HCT116 (cell line): Measurements from ENCODE around the gene AMER3. TPM values are rescaled to one million over a fixed set of nuclear protein-coding genes. Genes with fewer than 3 reads are reported as not detected.

Source experiments
- ATAC-seq: fragments of 200-7000 bp; cut with Tn5 transposase; 2 replicates; pipeline ENCODE4 v1.9.1; 2020; ENCODE audit warnings: mild to moderate bottlenecking, moderate library complexity
- BruUV-seq: library from RNA; stranded (reverse); fragments of 400-500 nt; replicated peaks from 2 replicates; lab custom pipeline; 2021; lab: Mats Ljungman, UMichigan
- CTCF ChIA-PET: fragments of 300-600 bp; sonication (Branson Sonifier 250); formaldehyde crosslinking; loops from one replicate; lab custom pipeline; 2021; ENCODE audit warnings: antibody characterized with exemption; lab: Charles Lee
- POLR2A ChIA-PET: fragments of 300-600, 350-600 bp; sonication (Branson Sonifier 250); formaldehyde crosslinking; loops from one replicate; lab custom pipeline; 2021; ENCODE audit warnings: antibody characterized with exemption; lab: Charles Lee
- RAD21 ChIA-PET, 2 experiments: fragments of 300-600 bp; sonication (Branson Sonifier 250); formaldehyde crosslinking; loops; one replicate each; lab custom pipeline; 2023; ENCODE audit warnings: low total read pairs in 2 of 2; ENCODE audit not compliant: uncharacterized antibody in 2 of 2, unreplicated experiment in 2 of 2, low non-redundant PET in 1 of 2; lab: Charles Lee
- DNase-seq: peaks from one replicate; pipeline ENCODE4 v3.0.0-alpha.2; 2010; ENCODE audit warnings: low read depth, low spot score
- H2AFZ ChIP-seq: fragments of 200-600 bp; shearing (Covaris generic), sonication (generic); 2 replicates; pipeline ENCODE4 v1.6.1; 2017; ENCODE audit warnings: low read depth, mixed run types, mixed read lengths, antibody characterized with exemption, low read length; ENCODE audit not compliant: poor library complexity, severe bottlenecking
- H3K27ac ChIP-seq: 2 replicates; pipeline ENCODE4 v1.5.1; 2012; ENCODE audit warnings: low read depth, low read length
- H3K27me3 ChIP-seq: fragments of 200-600 bp; sonication (generic); 2 replicates; pipeline ENCODE4 v1.6.1; 2016; ENCODE audit warnings: mixed run types, low read length, mixed read lengths; ENCODE audit not compliant: insufficient read depth
- H3K36me3 ChIP-seq, 2 experiments: fragments of 200-500 bp in 1 of 2; fragments of 200-600 bp in 1 of 2; sonication (Bioruptor generic) in 1 of 2; sonication (generic) in 1 of 2; 2 replicates each; pipeline versions ENCODE4 v1.5.1 to v1.6.1; 2014 to 2016; ENCODE audit warnings: low read length in 2 of 2, inconsistent platforms in 1 of 2, mixed read lengths in 1 of 2, mixed run types in 1 of 2; ENCODE audit not compliant: insufficient read depth in 2 of 2, control insufficient read depth in 1 of 2
- H3K4me1 ChIP-seq, 2 experiments: fragments of 200-600 bp in 1 of 2; sonication (generic) in 1 of 2; 2 replicates each; pipeline versions ENCODE4 v1.5.1 to v1.6.1; 2012 to 2017; ENCODE audit warnings: low read length in 2 of 2, inconsistent platforms in 1 of 2, mild to moderate bottlenecking in 1 of 2, mixed read lengths in 1 of 2, mixed run types in 1 of 2, moderate library complexity in 1 of 2; ENCODE audit not compliant: insufficient read depth in 2 of 2, control insufficient read depth in 1 of 2
- H3K4me2 ChIP-seq: fragments of 200-600 bp; sonication (generic); 2 replicates; pipeline ENCODE4 v1.6.1; 2017; ENCODE audit warnings: mixed run types, low read length, mixed read lengths
- H3K4me3 ChIP-seq, 2 experiments: fragments of 200-600 bp in 1 of 2; sonication (generic) in 1 of 2; replicated peaks in 1 of 2; 2 replicates each; pipeline ENCODE4 v1.5.1; 2011 to 2016; ENCODE audit warnings: low read length in 2 of 2, control low read depth in 1 of 2, low read depth in 1 of 2, mild to moderate bottlenecking in 1 of 2, mixed read lengths in 1 of 2, mixed run types in 1 of 2
- H3K79me2 ChIP-seq: fragments of 200-600 bp; sonication (generic); 2 replicates; pipeline ENCODE4 v1.6.1; 2017; ENCODE audit warnings: mild to moderate bottlenecking, mixed run types, low read length, moderate library complexity, mixed read lengths; ENCODE audit not compliant: insufficient read depth
- H3K9ac ChIP-seq: fragments of 200-600 bp; sonication (generic); 2 replicates; pipeline ENCODE4 v1.6.1; 2016; ENCODE audit warnings: low read length, mixed read lengths
- H3K9me2 ChIP-seq: fragments of 200-600 bp; sonication (generic), shearing (Covaris generic); 2 replicates; pipeline ENCODE4 v1.6.1; 2017; ENCODE audit warnings: mixed run types, mild to moderate bottlenecking, moderate library complexity; ENCODE audit not compliant: insufficient read depth
- H3K9me3 ChIP-seq, 2 experiments: fragments of 200-500 bp in 1 of 2; fragments of 200-600 bp in 1 of 2; sonication (Bioruptor generic) in 1 of 2; sonication (generic) in 1 of 2; 2 replicates each; pipeline ENCODE4 v1.6.1; 2014 to 2017; ENCODE audit warnings: low read length in 2 of 2, mixed read lengths in 2 of 2, inconsistent platforms in 1 of 2, low read depth in 1 of 2, mild to moderate bottlenecking in 1 of 2, mixed run types in 1 of 2, moderate library complexity in 1 of 2; ENCODE audit not compliant: control insufficient read depth in 1 of 2, insufficient read depth in 1 of 2
- H4K20me1 ChIP-seq: fragments of 200-600 bp; sonication (generic), shearing (Covaris generic); 2 replicates; pipeline ENCODE4 v1.6.1; 2017; ENCODE audit warnings: mixed run types, mild to moderate bottlenecking, moderate library complexity; ENCODE audit not compliant: insufficient read depth
- POLR2AphosphoS5 ChIP-seq: IDR thresholded peaks from 2 replicates; pipeline ENCODE4 v1.6.1; 2011; ENCODE audit warnings: mild to moderate bottlenecking, low read depth, low read length, moderate library complexity
- SRF ChIP-seq: IDR thresholded peaks from 2 replicates; pipeline ENCODE4 v1.6.1; 2012; ENCODE audit warnings: low read depth
- ZNF274 ChIP-seq: fragments of 200-500 bp; sonication (Bioruptor generic); IDR thresholded peaks from 2 replicates; pipeline ENCODE4 v1.6.1; 2014; ENCODE audit warnings: mild to moderate bottlenecking, low read depth, low read length, inconsistent platforms
- intact Hi-C: fragments of 100-400 bp; cut with micrococcal nuclease; formaldehyde crosslinking; loops from 2 replicates; pipeline ENCODE4 v1.10.0; 2022
- total RNA-seq: library from RNA; stranded (reverse); gene quantifications from one replicate; pipeline ENCODE4 v1.2.1, GENCODE V29; 2021; ENCODE audit not compliant: unreplicated experiment
- TF ChIP-seq, protein P1 (sequence below), 3 experiments: fragments of 200-600 bp in 1 of 3; sonication (generic) in 1 of 3; IDR thresholded peaks in 2 of 3; conservative IDR thresholded peaks in 1 of 3; 2 replicates each; pipeline ENCODE4 v1.5.1; 2012 to 2017; ENCODE audit warnings: low read depth in 2 of 3, low read length in 2 of 3, antibody characterized with exemption in 1 of 3, borderline replicate concordance in 1 of 3, control low read depth in 1 of 3, mild to moderate bottlenecking in 1 of 3, mixed read lengths in 1 of 3, mixed run types in 1 of 3, moderate library complexity in 1 of 3; ENCODE audit not compliant: insufficient read depth in 1 of 3
- TF ChIP-seq, protein P2 (sequence below): IDR thresholded peaks from 2 replicates; pipeline ENCODE4 v1.6.1; 2011; ENCODE audit warnings: mild to moderate bottlenecking, low read length, moderate library complexity; ENCODE audit not compliant: insufficient replicate concordance; ENCODE audit errors: extremely low read depth

AMER3 gene
- total RNA-seq, 1 experiment from 2014 or later, result not detected

DNA sequence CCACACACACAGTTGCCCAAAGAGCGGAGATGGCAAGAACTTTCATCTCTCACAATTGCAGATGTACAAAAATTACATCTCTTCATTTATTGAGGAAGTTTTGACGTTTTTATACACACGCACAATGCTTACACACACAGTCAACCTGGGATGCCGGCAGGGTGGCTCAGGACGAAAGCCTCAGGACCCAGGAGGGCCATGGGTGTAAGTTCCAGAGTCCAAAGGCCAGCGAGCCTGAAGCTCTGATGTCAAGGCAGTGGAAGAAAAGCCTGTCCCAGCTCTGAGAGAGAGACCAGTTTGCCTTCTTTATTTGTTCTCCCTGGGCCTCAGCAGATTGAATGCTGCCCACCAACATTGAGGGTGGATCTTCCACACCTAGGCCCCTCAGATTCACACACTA lies 10.1 kb downstream of the AMER3 start:
- Histone ChIP-seq H3K4me3 (no peak overlapping the region), H3K27me3 (no peaks in the 10 kb centered on the region), H3K9me2 (no peaks in the 10 kb centered on the region), H4K20me1 (no peaks in the 10 kb centered on the region), H3K79me2 (no peaks in the 10 kb centered on the region), H3K4me2 (no peak overlapping the region), H3K27ac (no peak overlapping the region), H3K36me3 (no peaks in the 10 kb centered on the region), H3K9me3 (no peaks in the 10 kb centered on the region), H3K4me1 (peaks cover 0 to 4% of the 10 kb centered on the region in 2 experiments; a peak in 1 of 4 replicates), H2AFZ (no peak overlapping the region), H3K9ac (no peak overlapping the region)
- RAD21 ChIA-PET, result no interaction called here
- CTCF ChIA-PET, result no interaction called here
- POLR2A ChIA-PET, result no interaction called here
- ATAC-seq (no peak), DNase-seq (no peak)
- TF ChIP-seq, protein P1, sequence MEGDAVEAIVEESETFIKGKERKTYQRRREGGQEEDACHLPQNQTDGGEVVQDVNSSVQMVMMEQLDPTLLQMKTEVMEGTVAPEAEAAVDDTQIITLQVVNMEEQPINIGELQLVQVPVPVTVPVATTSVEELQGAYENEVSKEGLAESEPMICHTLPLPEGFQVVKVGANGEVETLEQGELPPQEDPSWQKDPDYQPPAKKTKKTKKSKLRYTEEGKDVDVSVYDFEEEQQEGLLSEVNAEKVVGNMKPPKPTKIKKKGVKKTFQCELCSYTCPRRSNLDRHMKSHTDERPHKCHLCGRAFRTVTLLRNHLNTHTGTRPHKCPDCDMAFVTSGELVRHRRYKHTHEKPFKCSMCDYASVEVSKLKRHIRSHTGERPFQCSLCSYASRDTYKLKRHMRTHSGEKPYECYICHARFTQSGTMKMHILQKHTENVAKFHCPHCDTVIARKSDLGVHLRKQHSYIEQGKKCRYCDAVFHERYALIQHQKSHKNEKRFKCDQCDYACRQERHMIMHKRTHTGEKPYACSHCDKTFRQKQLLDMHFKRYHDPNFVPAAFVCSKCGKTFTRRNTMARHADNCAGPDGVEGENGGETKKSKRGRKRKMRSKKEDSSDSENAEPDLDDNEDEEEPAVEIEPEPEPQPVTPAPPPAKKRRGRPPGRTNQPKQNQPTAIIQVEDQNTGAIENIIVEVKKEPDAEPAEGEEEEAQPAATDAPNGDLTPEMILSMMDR (IDR thresholded peaks at IDR 0.05 in 2 of 3, conservative IDR thresholded peaks at IDR 0.05 in 1 of 3; ENCODE audit: borderline replicate concordance in 1 of 3, insufficient read depth in 1 of 3, low read depth in 2 of 3, low read length in 2 of 3), result no peak
- TF ChIP-seq POLR2AphosphoS5, result no peak
- no peak for TF ChIP-seq SRF
- TF ChIP-seq, protein P2, sequence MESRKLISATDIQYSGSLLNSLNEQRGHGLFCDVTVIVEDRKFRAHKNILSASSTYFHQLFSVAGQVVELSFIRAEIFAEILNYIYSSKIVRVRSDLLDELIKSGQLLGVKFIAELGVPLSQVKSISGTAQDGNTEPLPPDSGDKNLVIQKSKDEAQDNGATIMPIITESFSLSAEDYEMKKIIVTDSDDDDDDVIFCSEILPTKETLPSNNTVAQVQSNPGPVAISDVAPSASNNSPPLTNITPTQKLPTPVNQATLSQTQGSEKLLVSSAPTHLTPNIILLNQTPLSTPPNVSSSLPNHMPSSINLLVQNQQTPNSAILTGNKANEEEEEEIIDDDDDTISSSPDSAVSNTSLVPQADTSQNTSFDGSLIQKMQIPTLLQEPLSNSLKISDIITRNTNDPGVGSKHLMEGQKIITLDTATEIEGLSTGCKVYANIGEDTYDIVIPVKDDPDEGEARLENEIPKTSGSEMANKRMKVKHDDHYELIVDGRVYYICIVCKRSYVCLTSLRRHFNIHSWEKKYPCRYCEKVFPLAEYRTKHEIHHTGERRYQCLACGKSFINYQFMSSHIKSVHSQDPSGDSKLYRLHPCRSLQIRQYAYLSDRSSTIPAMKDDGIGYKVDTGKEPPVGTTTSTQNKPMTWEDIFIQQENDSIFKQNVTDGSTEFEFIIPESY, result no peak
- no peak for TF ChIP-seq ZNF274
- intact Hi-C loops, result no loop called here
- BruUV-seq, result no TSS peak
